ENCODE data around the gene APOBEC4. TPM values are rescaled to one million over a fixed set of nuclear protein-coding genes. Genes with fewer than 3 reads are reported as not detected.
A peak's percentile ranks its signal among the peaks of the same experiment; 100 is the strongest.
"Not testable (repeated sequence)": the region's sequence is repeated elsewhere in the genome, so short reads cannot be mapped to it uniquely, and the experiment has no call there.

The APOBEC4 gene
- total and polyA plus RNA-seq, 2 donors from 2014 or later = not detected

DNA sequence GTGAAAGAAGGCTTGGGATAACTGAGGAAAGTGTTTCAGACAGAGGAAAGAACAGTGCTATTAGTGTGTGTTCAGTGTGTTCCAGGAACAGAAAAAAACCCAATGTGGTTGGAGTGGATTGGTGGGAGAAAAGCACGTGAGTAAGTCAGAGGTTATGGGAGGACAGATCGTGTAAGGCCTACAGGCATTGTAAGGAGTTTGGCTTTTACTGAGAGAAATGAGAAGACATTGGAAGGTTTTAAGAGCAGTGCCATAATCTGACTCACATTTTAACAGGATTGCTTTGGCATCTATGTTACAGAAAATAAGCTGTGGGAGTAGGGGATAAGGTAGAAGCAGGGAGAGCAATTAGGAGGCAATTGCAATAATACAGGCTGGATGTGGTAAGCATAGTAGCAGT, 22.4 kb downstream of the APOBEC4 start:
- FAIRE-seq = no peak
- Histone ChIP-seq H3K9me3 (ENCODE audit: control insufficient read depth in 2 of 3, insufficient read depth in 1 of 3, low read length in 3 of 3) (no peaks in the 10 kb centered on the region), H3K4me1 (ENCODE audit: control insufficient read depth in 2 of 3, insufficient read depth in 2 of 3, low read depth in 1 of 3, low read length in 3 of 3) (peaks cover 0 to 15% (median 8%) of the 10 kb centered on the region in 3 donors), H3K9ac (ENCODE audit: low read length in 3 of 3) (peak overlapping the region in 1 of 3 donors; percentile 6), H3K36me3 (ENCODE audit: control insufficient read depth in 2 of 3, insufficient read depth in 3 of 3, low read length in 3 of 3) (peaks cover 0 to 30% (median 12%) of the 10 kb centered on the region in 3 donors), H3K4me3 (ENCODE audit: low read length in 3 of 3) (no peak overlapping the region), H3K27me3 (ENCODE audit: control insufficient read depth, insufficient read depth, low read length) (no peaks in the 10 kb centered on the region), H3K27ac (ENCODE audit: low read depth in 2 of 2, low read length in 2 of 2) (no peak overlapping the region)
- TF ChIP-seq, protein P1, sequence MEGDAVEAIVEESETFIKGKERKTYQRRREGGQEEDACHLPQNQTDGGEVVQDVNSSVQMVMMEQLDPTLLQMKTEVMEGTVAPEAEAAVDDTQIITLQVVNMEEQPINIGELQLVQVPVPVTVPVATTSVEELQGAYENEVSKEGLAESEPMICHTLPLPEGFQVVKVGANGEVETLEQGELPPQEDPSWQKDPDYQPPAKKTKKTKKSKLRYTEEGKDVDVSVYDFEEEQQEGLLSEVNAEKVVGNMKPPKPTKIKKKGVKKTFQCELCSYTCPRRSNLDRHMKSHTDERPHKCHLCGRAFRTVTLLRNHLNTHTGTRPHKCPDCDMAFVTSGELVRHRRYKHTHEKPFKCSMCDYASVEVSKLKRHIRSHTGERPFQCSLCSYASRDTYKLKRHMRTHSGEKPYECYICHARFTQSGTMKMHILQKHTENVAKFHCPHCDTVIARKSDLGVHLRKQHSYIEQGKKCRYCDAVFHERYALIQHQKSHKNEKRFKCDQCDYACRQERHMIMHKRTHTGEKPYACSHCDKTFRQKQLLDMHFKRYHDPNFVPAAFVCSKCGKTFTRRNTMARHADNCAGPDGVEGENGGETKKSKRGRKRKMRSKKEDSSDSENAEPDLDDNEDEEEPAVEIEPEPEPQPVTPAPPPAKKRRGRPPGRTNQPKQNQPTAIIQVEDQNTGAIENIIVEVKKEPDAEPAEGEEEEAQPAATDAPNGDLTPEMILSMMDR (IDR thresholded peaks at IDR 0.05; ENCODE audit: borderline replicate concordance, extremely low read depth, insufficient read depth) = no peak
- DNase-seq = no peak
- intact Hi-C loops (cut with DNase I) = no loop called here

DNA sequence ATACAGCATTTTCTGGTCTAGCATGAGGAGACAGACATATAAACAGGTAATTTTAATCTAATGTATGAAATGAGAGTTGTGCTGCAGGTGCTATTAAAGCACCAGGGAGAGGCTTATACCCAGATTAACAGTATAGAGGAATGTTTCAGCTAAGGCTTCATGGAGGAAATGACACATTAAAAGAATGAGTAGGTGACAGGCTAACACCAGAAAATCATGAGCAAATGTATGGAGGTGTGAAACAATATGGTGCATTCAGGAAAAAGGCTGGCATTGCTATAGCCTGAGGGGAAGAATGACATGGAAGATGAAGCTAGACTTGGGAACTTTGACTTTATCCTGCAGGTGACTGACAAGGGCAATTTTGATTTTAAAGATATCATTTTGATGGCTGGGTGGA, 24.6 kb downstream of the APOBEC4 start:
- H3K27me3 ChIP-seq (ENCODE audit: control insufficient read depth, insufficient read depth, low read length) = no peaks in the 10 kb centered on the region
- H3K9me3 ChIP-seq (ENCODE audit: control insufficient read depth in 2 of 3, insufficient read depth in 1 of 3, low read length in 3 of 3) = no peaks in the 10 kb centered on the region
- DNase-seq (no peak), FAIRE-seq (no peak)
- peaks cover 0 to 35% (median 12%) of the 10 kb centered on the region in 3 donors for H3K36me3 ChIP-seq (ENCODE audit: control insufficient read depth in 2 of 3, insufficient read depth in 3 of 3, low read length in 3 of 3)
- H3K4me1 ChIP-seq (ENCODE audit: control insufficient read depth in 2 of 3, insufficient read depth in 2 of 3, low read depth in 1 of 3, low read length in 3 of 3) = peaks cover 0 to 13% (median 8%) of the 10 kb centered on the region in 3 donors
- H3K27ac ChIP-seq (ENCODE audit: low read depth in 2 of 2, low read length in 2 of 2) = no peak overlapping the region
- no peak overlapping the region for H3K9ac ChIP-seq (ENCODE audit: low read length in 3 of 3)
- intact Hi-C loops (cut with DNase I) = no loop called here
- H3K4me3 ChIP-seq (ENCODE audit: low read length in 3 of 3) = no peak overlapping the region
- TF ChIP-seq, protein P1 (IDR thresholded peaks at IDR 0.05; ENCODE audit: borderline replicate concordance, extremely low read depth, insufficient read depth) = no peak

DNA sequence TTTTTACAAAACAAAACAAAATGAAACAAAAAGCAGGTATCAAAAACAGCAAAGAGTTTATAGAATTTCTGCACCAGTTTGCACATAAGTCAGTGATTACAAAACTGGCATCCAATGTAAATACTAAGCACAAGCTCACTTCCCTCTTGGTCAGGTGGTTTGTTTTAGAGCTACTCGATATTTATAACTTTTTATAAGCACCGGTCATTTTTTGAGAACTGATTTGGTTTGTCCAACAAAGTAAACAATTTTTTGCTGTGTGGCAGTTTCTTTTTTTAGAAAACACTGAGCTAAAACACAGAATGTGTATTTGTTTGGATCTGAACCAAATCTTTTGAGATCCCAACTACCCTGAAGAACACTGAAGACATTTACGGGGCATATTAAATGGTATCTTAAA, 26.9 kb downstream of the APOBEC4 start:
- intact Hi-C loops (cut with DNase I); FAIRE-seq; H3K4me1 ChIP-seq (ENCODE audit: control insufficient read depth in 2 of 3, insufficient read depth in 2 of 3, low read depth in 1 of 3, low read length in 3 of 3); H3K9ac ChIP-seq (ENCODE audit: low read length in 3 of 3); H3K27me3 ChIP-seq (ENCODE audit: control insufficient read depth, insufficient read depth, low read length); H3K4me3 ChIP-seq (ENCODE audit: low read length in 3 of 3); H3K9me3 ChIP-seq (ENCODE audit: control insufficient read depth in 2 of 3, insufficient read depth in 1 of 3, low read length in 3 of 3); H3K27ac ChIP-seq (ENCODE audit: low read depth in 2 of 2, low read length in 2 of 2); DNase-seq: not testable (repeated sequence)
- peaks cover 0 to 25% (median 12%) of the 10 kb centered on the region in 3 donors for H3K36me3 ChIP-seq (ENCODE audit: control insufficient read depth in 2 of 3, insufficient read depth in 3 of 3, low read length in 3 of 3)

DNA sequence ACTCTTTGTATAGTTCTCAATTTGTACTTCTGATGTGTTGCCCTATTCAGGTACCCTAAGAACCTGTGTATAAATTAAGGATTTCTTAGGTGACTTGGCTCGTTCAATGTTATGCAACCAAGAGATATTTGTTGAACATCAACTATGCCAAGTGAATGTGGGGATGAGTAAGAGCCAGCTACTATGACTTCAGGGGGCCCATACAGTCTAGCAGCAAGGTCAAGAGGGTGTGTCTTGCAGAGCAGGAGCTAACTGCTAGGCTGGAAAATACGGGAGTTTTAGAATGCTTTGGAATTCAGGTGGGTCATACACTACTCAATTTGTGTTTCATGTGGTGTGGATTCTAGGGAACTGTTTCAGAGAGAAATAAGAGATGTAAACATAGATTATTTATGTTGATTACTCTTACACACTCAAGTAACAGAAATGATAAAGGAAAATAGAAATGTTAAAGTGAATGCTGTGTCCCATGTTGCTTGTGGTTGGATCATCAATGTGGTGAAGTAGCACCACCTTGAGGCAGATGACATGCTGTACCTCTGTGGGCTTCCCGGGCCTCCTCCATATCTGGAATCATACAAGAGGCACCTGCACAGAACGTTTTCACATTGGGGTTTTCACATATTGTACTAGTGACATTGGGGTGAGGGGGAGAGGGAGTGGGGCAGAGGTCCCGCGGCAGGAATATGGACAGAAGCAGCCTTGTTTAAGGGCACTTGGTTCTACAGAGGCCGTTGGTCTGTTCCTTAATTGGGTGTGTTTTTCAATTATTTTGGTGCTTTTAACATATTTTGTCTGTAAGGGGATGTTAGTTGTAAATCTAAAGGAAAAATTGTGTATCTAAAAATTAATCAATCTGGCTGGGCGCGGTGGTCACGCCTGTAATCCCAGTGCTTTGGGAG, 30.0 kb downstream of the APOBEC4 start:
- DNase-seq (peak in 4 of 5 donors; percentile 61 to 89 (median 76)), FAIRE-seq (no peak)
- no peak overlapping the region for H3K4me3 ChIP-seq (ENCODE audit: low read length in 3 of 3)
- H3K36me3 ChIP-seq (ENCODE audit: control insufficient read depth in 2 of 3, insufficient read depth in 3 of 3, low read length in 3 of 3) = peaks cover 0 to 6% (median 2%) of the 10 kb centered on the region in 3 donors
- intact Hi-C loops (cut with DNase I) = no loop called here
- H3K27ac ChIP-seq (ENCODE audit: low read depth in 2 of 2, low read length in 2 of 2) = no peak overlapping the region
- no peaks in the 10 kb centered on the region for H3K9me3 ChIP-seq (ENCODE audit: control insufficient read depth in 2 of 3, insufficient read depth in 1 of 3, low read length in 3 of 3)
- TF ChIP-seq, protein P1 (IDR thresholded peaks at IDR 0.05; ENCODE audit: borderline replicate concordance, extremely low read depth, insufficient read depth) = peak; percentile 66
- no peaks in the 10 kb centered on the region for H3K27me3 ChIP-seq (ENCODE audit: control insufficient read depth, insufficient read depth, low read length)
- peaks cover 0 to 3% (median 0%) of the 10 kb centered on the region in 3 donors for H3K4me1 ChIP-seq (ENCODE audit: control insufficient read depth in 2 of 3, insufficient read depth in 2 of 3, low read depth in 1 of 3, low read length in 3 of 3)
- H3K9ac ChIP-seq (ENCODE audit: low read length in 3 of 3) = no peak overlapping the region

Data from kidney (tissue), 14 donors.